OCI-LY1 (cell line): ENCODE results near the gene RAE1.

ENCODE experiments used
- H2AFZ ChIP-seq: fragments of 200-600 bp; sonication (generic), shearing (Covaris generic); 2 replicates; pipeline ENCODE4 v1.6.0; 2014; ENCODE audit warnings: antibody characterized with exemption, mild to moderate bottlenecking, low read length
- H3F3A ChIP-seq: fragments of 200-600 bp; sonication (generic), shearing (Covaris generic); 2 replicates; pipeline ENCODE4 v1.6.0; 2014; ENCODE audit warnings: mild to moderate bottlenecking, antibody characterized with exemption, low read length, moderate library complexity; ENCODE audit not compliant: insufficient read depth
- H3K27ac ChIP-seq: fragments of 200-600 bp; sonication (generic); 2 replicates; pipeline ENCODE4 v1.5.1; 2014; ENCODE audit warnings: low read length, mixed run types, mild to moderate bottlenecking, low read depth; ENCODE audit not compliant: poor library complexity, severe bottlenecking
- H3K27me3 ChIP-seq: fragments of 200-600 bp; sonication (generic); 2 replicates; pipeline ENCODE4 v1.6.0; 2014; ENCODE audit warnings: antibody characterized with exemption, mild to moderate bottlenecking, low read length, moderate library complexity; ENCODE audit not compliant: insufficient read depth
- H3K36me3 ChIP-seq: fragments of 200-600 bp; sonication (generic); 2 replicates; pipeline ENCODE4 v1.6.1; 2014; ENCODE audit warnings: mild to moderate bottlenecking, antibody characterized with exemption, low read length, moderate library complexity, mixed read lengths; ENCODE audit not compliant: insufficient read depth
- H3K4me1 ChIP-seq: fragments of 200-600 bp; sonication (generic); 2 replicates; pipeline ENCODE4 v1.5.1; 2014; ENCODE audit warnings: mild to moderate bottlenecking, low read length, moderate library complexity; ENCODE audit not compliant: insufficient read depth, severe bottlenecking
- H3K4me2 ChIP-seq: fragments of 200-600 bp; sonication (generic), shearing (Covaris generic); 2 replicates; pipeline ENCODE4 v1.6.1; 2014; ENCODE audit warnings: low read length
- H3K4me3 ChIP-seq: fragments of 200-600 bp; sonication (generic); 2 replicates; pipeline ENCODE4 v1.5.1; 2014; ENCODE audit warnings: low read length, low read depth, mild to moderate bottlenecking, mixed read lengths; ENCODE audit not compliant: poor library complexity, severe bottlenecking
- H3K79me2 ChIP-seq: fragments of 200-600 bp; shearing (Covaris generic); 2 replicates; pipeline ENCODE4 v1.6.1; 2016; ENCODE audit warnings: mixed run types, low read length, mixed read lengths; ENCODE audit not compliant: insufficient read depth
- H3K9ac ChIP-seq: fragments of 200-600 bp; sonication (generic), shearing (Covaris generic); 2 replicates; pipeline ENCODE4 v1.6.1; 2014; ENCODE audit warnings: mild to moderate bottlenecking, low read length, mixed read lengths
- H3K9me2 ChIP-seq: fragments of 200-600 bp; sonication (generic), shearing (Covaris generic); 2 replicates; pipeline ENCODE4 v1.6.1; 2014; ENCODE audit warnings: low read depth, mild to moderate bottlenecking, low read length, mixed read lengths
- H3K9me3 ChIP-seq: fragments of 200-600 bp; shearing (Covaris generic); 2 replicates; pipeline ENCODE4 v1.6.1; 2014; ENCODE audit warnings: low read length, mixed read lengths
- H4K20me1 ChIP-seq: fragments of 200-600 bp; sonication (generic), shearing (Covaris generic); 2 replicates; pipeline ENCODE4 v1.6.0; 2016; ENCODE audit warnings: mild to moderate bottlenecking, low read length; ENCODE audit not compliant: insufficient read depth
- EZH2 ChIP-seq: fragments of 200-600 bp; sonication (generic), shearing (Covaris generic); IDR thresholded peaks from 2 replicates; pipeline ENCODE4 v1.8.0; 2017; ENCODE audit warnings: borderline replicate concordance, mixed run types, mild to moderate bottlenecking, antibody characterized with exemption, low read length, moderate library complexity, mixed read lengths
- TF ChIP-seq, protein P1 (sequence below): fragments of 200-600 bp; sonication (generic), shearing (Covaris generic); IDR thresholded peaks from 2 replicates; pipeline ENCODE4 v1.5.1; 2017; ENCODE audit warnings: mild to moderate bottlenecking, antibody characterized with exemption, low read length, moderate library complexity, mixed read lengths

Gene RAE1

DNA sequence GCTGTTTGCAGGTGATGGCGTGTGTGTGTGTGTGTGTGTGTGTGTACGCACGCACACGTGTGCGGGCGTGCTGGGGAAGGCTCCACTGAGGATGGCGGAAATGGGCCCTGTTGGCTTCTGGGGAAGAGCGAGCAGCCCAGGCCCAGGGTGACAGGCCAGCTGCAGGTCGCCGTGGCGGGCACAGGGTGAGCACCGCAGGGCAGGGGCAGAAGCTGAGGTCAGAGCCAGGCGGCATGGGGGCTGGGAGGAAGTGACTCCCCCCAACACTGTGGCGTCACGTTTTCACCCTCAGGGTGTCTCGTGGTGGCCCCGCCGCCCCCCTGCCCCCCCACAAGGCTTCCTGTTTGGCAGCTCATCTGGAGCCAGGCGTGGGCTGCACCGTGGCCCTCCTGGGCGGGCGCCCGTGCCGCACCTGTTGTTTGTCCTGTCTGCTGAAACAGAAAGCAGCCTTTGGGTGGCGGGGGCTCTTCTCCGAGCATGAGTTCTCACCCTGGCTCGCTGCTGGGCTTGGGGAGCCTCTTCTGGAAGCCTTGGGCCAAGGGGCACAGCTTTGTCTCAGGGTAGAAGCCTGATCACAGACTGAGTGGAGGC, 47.3 kb downstream of the RAE1 start:
- Histone ChIP-seq H3K27me3 (no peaks in the 10 kb centered on the region), H3K36me3 (peaks cover 95% of the 10 kb centered on the region), H2AFZ (no peak overlapping the region), H3K9me2 (no peaks in the 10 kb centered on the region), H4K20me1 (no peaks in the 10 kb centered on the region), H3K27ac (peak overlapping the region; percentile 97), H3K9ac (peak overlapping the region; percentile 89), H3K9me3 (no peaks in the 10 kb centered on the region), H3K4me3 (peak overlapping the region; percentile 74), H3F3A (peaks cover 12% of the 10 kb centered on the region; the same call in 1 of the 2 replicates), H3K4me2 (peak overlapping the region; percentile 95), H3K4me1 (peaks cover 84% of the 10 kb centered on the region), H3K79me2 (peaks cover 22% of the 10 kb centered on the region)
- TF ChIP-seq EZH2, result no peak
- TF ChIP-seq, protein P1, sequence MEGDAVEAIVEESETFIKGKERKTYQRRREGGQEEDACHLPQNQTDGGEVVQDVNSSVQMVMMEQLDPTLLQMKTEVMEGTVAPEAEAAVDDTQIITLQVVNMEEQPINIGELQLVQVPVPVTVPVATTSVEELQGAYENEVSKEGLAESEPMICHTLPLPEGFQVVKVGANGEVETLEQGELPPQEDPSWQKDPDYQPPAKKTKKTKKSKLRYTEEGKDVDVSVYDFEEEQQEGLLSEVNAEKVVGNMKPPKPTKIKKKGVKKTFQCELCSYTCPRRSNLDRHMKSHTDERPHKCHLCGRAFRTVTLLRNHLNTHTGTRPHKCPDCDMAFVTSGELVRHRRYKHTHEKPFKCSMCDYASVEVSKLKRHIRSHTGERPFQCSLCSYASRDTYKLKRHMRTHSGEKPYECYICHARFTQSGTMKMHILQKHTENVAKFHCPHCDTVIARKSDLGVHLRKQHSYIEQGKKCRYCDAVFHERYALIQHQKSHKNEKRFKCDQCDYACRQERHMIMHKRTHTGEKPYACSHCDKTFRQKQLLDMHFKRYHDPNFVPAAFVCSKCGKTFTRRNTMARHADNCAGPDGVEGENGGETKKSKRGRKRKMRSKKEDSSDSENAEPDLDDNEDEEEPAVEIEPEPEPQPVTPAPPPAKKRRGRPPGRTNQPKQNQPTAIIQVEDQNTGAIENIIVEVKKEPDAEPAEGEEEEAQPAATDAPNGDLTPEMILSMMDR, result no peak

DNA sequence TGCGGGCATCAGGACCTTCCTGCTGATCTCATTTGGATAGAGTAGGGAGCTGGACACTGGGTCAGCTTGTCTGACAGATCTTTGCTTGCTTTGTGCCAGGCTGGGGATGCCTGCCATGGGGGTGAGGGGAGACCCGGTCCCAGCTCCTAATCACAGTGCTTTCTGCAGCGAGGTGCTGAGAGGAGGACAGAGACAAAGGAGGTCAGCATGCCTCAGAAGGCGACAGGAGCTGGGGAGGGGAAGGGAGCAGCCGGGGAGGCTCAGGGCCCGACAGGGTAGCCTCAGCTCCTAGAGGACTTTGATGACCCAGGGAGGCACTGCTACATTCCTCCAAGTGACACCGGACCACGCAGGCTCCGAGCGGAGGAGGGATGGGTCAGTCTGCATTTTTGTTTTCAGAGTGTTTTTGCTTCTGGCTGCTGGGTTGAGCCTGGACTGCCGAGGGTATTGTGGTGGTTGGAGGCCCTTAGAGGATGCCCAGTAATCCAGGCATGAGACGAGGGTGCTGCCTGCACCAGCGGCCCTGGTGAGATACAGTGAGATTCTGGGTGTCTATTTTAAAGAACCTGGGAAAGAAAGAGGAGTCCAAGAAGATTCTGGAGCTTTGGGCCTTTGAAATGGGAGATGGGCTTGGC, 48.0 kb downstream of the RAE1 start:
- peaks cover 77% of the 10 kb centered on the region for H3K4me1 ChIP-seq
- peak overlapping the region; percentile 74 for H3K4me3 ChIP-seq
- peaks cover 95% of the 10 kb centered on the region for H3K36me3 ChIP-seq
- H3F3A ChIP-seq, result peaks cover 12% of the 10 kb centered on the region; the same call in 1 of the 2 replicates
- peak overlapping the region; percentile 95 for H3K4me2 ChIP-seq
- peak overlapping the region; percentile 89 for H3K9ac ChIP-seq
- H4K20me1 ChIP-seq, result no peaks in the 10 kb centered on the region
- no peak overlapping the region for H2AFZ ChIP-seq
- no peak for TF ChIP-seq EZH2
- TF ChIP-seq, protein P1, result no peak
- no peaks in the 10 kb centered on the region for H3K9me3 ChIP-seq
- H3K27ac ChIP-seq, result peak overlapping the region; percentile 97
- H3K79me2 ChIP-seq, result peaks cover 16% of the 10 kb centered on the region
- H3K27me3 ChIP-seq, result no peaks in the 10 kb centered on the region
- no peaks in the 10 kb centered on the region for H3K9me2 ChIP-seq

DNA sequence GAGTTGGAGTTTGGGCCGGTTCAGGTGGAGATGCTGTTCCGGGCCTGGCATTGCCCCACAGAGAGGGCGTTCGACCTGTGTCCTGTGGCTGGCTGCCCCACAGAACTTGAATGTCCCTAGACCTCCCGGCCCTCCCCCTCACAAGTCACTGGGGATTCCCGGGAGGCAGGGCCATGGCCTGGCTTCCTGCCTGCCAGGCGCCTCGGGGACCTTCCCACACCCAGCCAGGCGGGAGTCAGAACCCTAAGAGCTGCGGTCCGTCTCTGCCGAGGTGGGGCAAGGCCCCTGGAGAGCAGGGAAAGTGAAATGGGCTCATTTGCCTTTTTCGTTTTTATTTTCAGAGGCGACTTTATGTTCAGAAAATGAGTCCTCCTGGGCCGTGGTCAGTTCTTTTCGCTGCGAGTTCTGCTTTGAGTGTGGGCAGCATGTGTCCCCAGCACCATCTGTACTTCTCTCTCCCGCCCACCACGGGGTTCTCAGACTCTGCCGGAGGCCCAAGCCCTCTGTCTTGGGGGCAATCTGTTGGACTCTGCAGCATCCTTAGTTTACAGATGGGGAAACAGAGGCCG, 48.6 kb downstream of the RAE1 start:
- Histone ChIP-seq H3K9ac (peak overlapping the region; percentile 89), H3K36me3 (peaks cover 95% of the 10 kb centered on the region), H3F3A (peaks cover 12% of the 10 kb centered on the region; the same call in 1 of the 2 replicates), H3K27me3 (no peaks in the 10 kb centered on the region), H2AFZ (no peak overlapping the region), H3K27ac (peak overlapping the region; percentile 97), H3K9me3 (no peaks in the 10 kb centered on the region), H4K20me1 (no peaks in the 10 kb centered on the region), H3K4me3 (peak overlapping the region; percentile 74), H3K4me2 (peak overlapping the region; percentile 95), H3K79me2 (peaks cover 13% of the 10 kb centered on the region), H3K4me1 (peaks cover 71% of the 10 kb centered on the region), H3K9me2 (no peaks in the 10 kb centered on the region)
- TF ChIP-seq, protein P1, result no peak
- no peak for TF ChIP-seq EZH2
